ENCODE measurements around the gene IRF3. TPM values are rescaled to one million over a fixed set of nuclear protein-coding genes. Genes with fewer than 3 reads are reported as not detected.

The IRF3 gene
- total and polyA plus RNA-seq, 2 of the 4 experiments (the other 2 are of a cell fraction): 39.6 to 65.2 TPM

DNA sequence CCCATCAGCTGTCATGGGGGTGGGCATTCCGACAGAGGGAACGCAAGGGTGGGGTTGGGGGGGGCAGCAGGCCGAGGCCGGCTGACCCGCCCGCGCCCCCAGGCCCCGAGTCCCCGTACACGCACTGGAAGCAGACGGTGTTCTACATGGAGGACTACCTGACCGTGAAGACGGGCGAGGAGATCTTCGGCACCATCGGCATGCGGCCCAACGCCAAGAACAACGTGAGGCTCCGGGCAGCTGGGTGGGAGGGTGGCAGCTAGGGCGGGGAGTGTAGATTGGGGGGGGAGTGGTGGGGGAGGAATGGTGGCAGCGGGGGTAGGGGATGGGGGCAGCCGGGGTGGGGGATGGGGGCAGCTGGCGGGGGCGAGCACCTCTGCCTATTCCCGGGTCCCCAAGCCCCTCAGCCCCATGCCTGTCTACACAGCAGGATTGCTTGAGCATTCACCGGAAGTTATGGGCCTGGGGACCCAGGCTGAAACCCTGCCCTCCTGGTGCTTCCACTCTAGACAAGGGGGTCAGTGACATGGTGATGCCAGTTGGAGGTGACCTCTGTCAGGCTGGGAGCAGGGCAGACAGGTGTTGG is 20.9 kb upstream of the IRF3 start:
- 90% methylated on average over 10 of the region's 27 CpGs; no CpG with 5 or more reads in 1 of the 2 experiments for WGBS, 2 experiments (ENCODE audit: extremely low coverage in 2 of 2, insufficient read length in 1 of 2)
- no peak overlapping the region for H4K91ac ChIP-seq (ENCODE audit: insufficient read depth, low read depth, low read length)
- dilution Hi-C loops (cut with HindIII; ENCODE audit: low sequenced_read_pairs, unreplicated experiment): no loop called here

More for the DNA sequence above, 20.9 kb upstream of the IRF3 start:
- Histone ChIP-seq H3K27ac (ENCODE audit: insufficient read depth, low read length) (no peak overlapping the region), H3K36me3 (ENCODE audit: control insufficient read depth, insufficient read depth, low read length) (peaks cover 49% of the 10 kb centered on the region), H3K9me3 (ENCODE audit: control insufficient read depth, insufficient read depth, low read length) (no peaks in the 10 kb centered on the region), H2BK15ac (ENCODE audit: low read depth, low read length) (no peak overlapping the region), H4K5ac (ENCODE audit: low read depth, low read length) (no peak overlapping the region), H2AK5ac (ENCODE audit: low read depth, low read length) (no peak overlapping the region), H2AK9ac (replicated peaks; ENCODE audit: low read depth, low read length, poor library complexity) (no peak overlapping the region), H3K9ac (ENCODE audit: low read depth, low read length) (no peak overlapping the region), H2BK20ac (ENCODE audit: low read depth, low read length) (no peak overlapping the region), H3K79me1 (ENCODE audit: low read depth in 1 of 2, low read length in 2 of 2) (peaks cover 18 to 57% of the 10 kb centered on the region in 2 experiments), H2AFZ (replicated peaks; ENCODE audit: low read length, poor library complexity) (peak overlapping the region; percentile 51), H3K23ac (ENCODE audit: low read depth, low read length) (no peak overlapping the region), H4K20me1 (ENCODE audit: insufficient read depth, low read length) (peaks cover 31% of the 10 kb centered on the region), H4K8ac (ENCODE audit: low read depth in 2 of 2, low read length in 2 of 2) (no peak overlapping the region), H3K14ac (replicated peaks; ENCODE audit: low read depth, low read length) (no peak overlapping the region), H3K4me2 (ENCODE audit: low read depth, low read length) (no peak overlapping the region), H3K4me3 (ENCODE audit: insufficient read depth, low read depth, low read length) (no peak overlapping the region), H3K27me3 (ENCODE audit: control insufficient read depth, insufficient read depth, low read length) (no peaks in the 10 kb centered on the region), H2BK120ac (ENCODE audit: low read depth, low read length) (no peak overlapping the region), H3K9me1 (ENCODE audit: insufficient read depth, low read length) (peaks cover 5% of the 10 kb centered on the region; the same call in 1 of the 2 replicates), H3K56ac (ENCODE audit: extremely low read depth, insufficient read depth, low read length) (no peak overlapping the region), H3K4me1 (ENCODE audit: control insufficient read depth, insufficient read depth, low read length) (peaks cover 7% of the 10 kb centered on the region), H2BK5ac (ENCODE audit: low read depth, low read length, poor library complexity, severe bottlenecking) (no peak overlapping the region), H3K18ac (ENCODE audit: low read depth, low read length) (no peak overlapping the region), H3K4ac (ENCODE audit: low read depth, low read length) (no peak overlapping the region)
- ATAC-seq (ENCODE audit: low read depth) (no peak), DNase-seq (no peak)
- intact Hi-C loops (cut with micrococcal nuclease) (no loop called here), in situ Hi-C loops (cut with MboI; ENCODE audit: low sequenced_read_pairs) (loop anchor here (10.0 kb wide), 1 partner anchor 168 kb away; the partner anchor contains the start of gene PTOV1)
- POLR2A ChIA-PET (ENCODE audit: unreplicated experiment): no interaction called here
- BruUV-seq (replicated peaks): no TSS peak
- TF ChIP-seq RCOR1 (IDR thresholded peaks at IDR 0.05; ENCODE audit: insufficient replicate concordance, low read length): no peak
- no peak for TF ChIP-seq SMC3 (IDR thresholded peaks at IDR 0.05; ENCODE audit: low read depth, low read length)
- TF ChIP-seq CTCF (conservative IDR thresholded peaks at IDR 0.05; ENCODE audit: low read depth, low read length): no peak
- no peak for TF ChIP-seq CEBPB (IDR thresholded peaks at IDR 0.05; ENCODE audit: low read depth, low read length)
- no peak for TF ChIP-seq BHLHE40 (IDR thresholded peaks at IDR 0.05; ENCODE audit: low read depth, low read length)
- TF ChIP-seq NFE2L2 (IDR thresholded peaks at IDR 0.05; ENCODE audit: low read depth, low read length): no peak
- no peak for TF ChIP-seq ELK1 (IDR thresholded peaks at IDR 0.05; ENCODE audit: borderline replicate concordance, low read depth, low read length)
- CTCF ChIA-PET: no interaction called here

Measured in IMR-90 (cell line).